Activated CD4-positive, alpha-beta memory T cell treated with anti-CD3 and anti-CD28 coated beads, Interleukin-2, amount 10 ng/mL, durations not matched to agents 7 days and 5 days (primary cell): Measurements from ENCODE around the gene EYS. TPM values are rescaled to one million over a fixed set of nuclear protein-coding genes. Genes with fewer than 3 reads are reported as not detected.
"Not testable (repeated sequence)": the region's sequence is repeated elsewhere in the genome, so short reads cannot be mapped to it uniquely, and the experiment has no call there.

Experiments used
- CTCF ChIA-PET: fragments of 350-600 bp; sonication (Branson Sonifier 250); formaldehyde crosslinking; loops from one replicate; lab custom pipeline; 2021; ENCODE audit warnings: antibody characterized with exemption, inconsistent platforms; lab: Charles Lee
- POLR2A ChIA-PET: fragments of 350-600 bp; sonication (Branson Sonifier 250); formaldehyde crosslinking; loops from one replicate; lab custom pipeline; 2021; ENCODE audit warnings: antibody characterized with exemption; lab: Charles Lee
- DNase-seq: peaks from one replicate; pipeline ENCODE4 v3.0.0-alpha.2; 2020
- H3K27ac Mint-ChIP-seq: one replicate; pipeline ENCODE4 v1.8.0; 2021; ENCODE audit warnings: mild to moderate bottlenecking, mixed read lengths
- H3K27me3 Mint-ChIP-seq: one replicate; pipeline ENCODE4 v1.8.0; 2021; ENCODE audit warnings: mixed read lengths
- H3K36me3 Mint-ChIP-seq: one replicate; pipeline ENCODE4 v1.8.0; 2021; ENCODE audit warnings: low read depth, mixed read lengths
- H3K4me1 Mint-ChIP-seq: one replicate; pipeline ENCODE4 v1.8.0; 2021; ENCODE audit warnings: mixed read lengths
- H3K4me3 Mint-ChIP-seq: one replicate; pipeline ENCODE4 v1.8.0; 2021; ENCODE audit warnings: mild to moderate bottlenecking, mixed read lengths
- H3K9me3 Mint-ChIP-seq: one replicate; pipeline ENCODE4 v1.8.0; 2021; ENCODE audit warnings: mixed read lengths
- total RNA-seq, 2 experiments: library from RNA; stranded (reverse); gene quantifications; one replicate each; pipeline ENCODE4 v1.2.3, GENCODE V29; 2021

The EYS gene
- total RNA-seq, 2 experiments from 2014 or later: not detected

DNA sequence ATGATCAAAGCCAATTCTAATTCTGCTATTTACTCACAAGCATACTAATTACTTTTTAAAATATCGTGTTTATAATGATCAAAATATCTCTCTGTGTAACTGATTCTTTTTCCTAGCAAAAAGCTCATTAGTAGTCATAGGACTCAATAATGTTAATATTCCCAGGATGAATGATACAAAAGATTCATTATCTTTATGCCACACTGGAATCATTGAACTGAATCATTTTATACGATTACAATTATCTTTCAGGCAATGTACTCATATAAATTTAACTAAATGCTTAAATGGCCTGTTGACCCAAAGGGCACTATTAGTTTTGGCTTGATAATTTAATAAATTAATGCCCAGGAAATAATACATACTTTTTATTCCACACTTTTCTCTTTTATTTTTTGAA is 96.3 kb downstream of the EYS start:
- no peaks in the 10 kb centered on the region for H3K36me3 Mint-ChIP-seq

DNA sequence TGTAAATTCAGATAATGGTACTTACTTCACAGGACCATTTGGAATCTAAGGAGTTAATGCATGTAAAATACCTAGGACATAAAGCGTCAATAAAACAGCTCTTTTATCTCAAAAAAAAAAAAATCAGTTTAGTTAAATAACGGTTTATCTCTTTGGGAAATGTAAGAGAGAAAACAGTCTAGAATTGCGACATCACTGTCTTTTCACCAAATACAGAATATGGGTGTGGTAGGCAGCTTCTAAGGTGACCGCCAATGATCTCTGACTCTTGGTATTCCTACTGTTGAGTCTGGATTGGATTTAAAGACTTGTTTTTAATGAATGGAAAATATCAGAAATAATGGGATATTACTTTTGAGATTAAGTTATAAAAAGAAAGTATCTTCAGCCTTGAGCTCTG is 111.5 kb downstream of the EYS start:
- peaks cover 4% of the 10 kb centered on the region for H3K9me3 Mint-ChIP-seq
- CTCF ChIA-PET: interaction anchor here (0.5 kb wide), 1 partner anchor 9 kb away, joined by 3 read pairs; no protein-coding TSS in a partner anchor
- no peak overlapping the region for H3K27ac Mint-ChIP-seq
- DNase-seq: no peak
- H3K36me3 Mint-ChIP-seq: no peaks in the 10 kb centered on the region
- no peaks in the 10 kb centered on the region for H3K4me1 Mint-ChIP-seq
- POLR2A ChIA-PET: no interaction called here
- no peaks in the 10 kb centered on the region for H3K27me3 Mint-ChIP-seq
- H3K4me3 Mint-ChIP-seq: no peak overlapping the region

More for the DNA sequence above, 96.3 kb downstream of the EYS start:
- ChIA-PET POLR2A (no interaction called here), CTCF (no interaction called here)
- Mint-ChIP-seq H3K4me1 (no peaks in the 10 kb centered on the region), H3K9me3 (no peaks in the 10 kb centered on the region), H3K27me3 (no peaks in the 10 kb centered on the region), H3K4me3 (no peak overlapping the region), H3K27ac (no peak overlapping the region)
- no peak for DNase-seq

GRCh38 chr6:65570340-65570739 is 136.7 kb downstream of the EYS start:
- no peak for DNase-seq
- ChIA-PET POLR2A (no interaction called here), CTCF (no interaction called here)
- no peaks in the 10 kb centered on the region for H3K36me3 Mint-ChIP-seq
- H3K4me3 Mint-ChIP-seq: no peak overlapping the region
- no peak overlapping the region for H3K27ac Mint-ChIP-seq
- no peaks in the 10 kb centered on the region for H3K4me1 Mint-ChIP-seq
- H3K27me3 Mint-ChIP-seq: no peaks in the 10 kb centered on the region
- peaks cover 10% of the 10 kb centered on the region for H3K9me3 Mint-ChIP-seq

- no peak overlapping the region for H3K27ac Mint-ChIP-seq
- ChIA-PET CTCF (no interaction called here), POLR2A (no interaction called here)
- H3K4me3 Mint-ChIP-seq: no peak overlapping the region
- no peaks in the 10 kb centered on the region for H3K36me3 Mint-ChIP-seq
- H3K9me3 Mint-ChIP-seq: peaks cover 10% of the 10 kb centered on the region
- no peaks in the 10 kb centered on the region for H3K27me3 Mint-ChIP-seq
- no peaks in the 10 kb centered on the region for H3K4me1 Mint-ChIP-seq
- no peak for DNase-seq
These were observed 137.5 kb downstream of the EYS start for GRCh38 chr6:65569505-65569904.

DNA sequence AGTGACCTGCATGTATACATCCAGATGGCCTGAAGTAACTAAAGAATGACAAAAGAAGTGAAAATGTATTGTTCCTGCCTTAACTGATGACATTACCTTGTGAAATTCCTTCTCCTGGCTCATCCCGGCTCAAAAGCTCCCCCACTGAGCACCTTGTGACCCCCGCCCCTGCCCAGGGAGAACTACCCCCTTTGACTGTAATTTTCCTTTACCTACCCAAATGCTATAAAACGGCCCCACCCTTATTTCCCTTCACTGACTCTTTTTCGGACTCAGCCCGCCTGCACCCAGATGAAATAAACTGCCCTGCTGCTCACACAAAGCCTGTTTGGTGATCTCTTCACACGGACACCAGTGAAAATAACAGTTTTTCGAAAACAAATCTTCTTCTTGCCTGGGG is 138.0 kb downstream of the EYS start:
- H3K36me3 Mint-ChIP-seq, H3K4me3 Mint-ChIP-seq, H3K27me3 Mint-ChIP-seq, DNase-seq, H3K4me1 Mint-ChIP-seq, H3K27ac Mint-ChIP-seq, H3K9me3 Mint-ChIP-seq, CTCF ChIA-PET, POLR2A ChIA-PET: not testable (repeated sequence)

DNA sequence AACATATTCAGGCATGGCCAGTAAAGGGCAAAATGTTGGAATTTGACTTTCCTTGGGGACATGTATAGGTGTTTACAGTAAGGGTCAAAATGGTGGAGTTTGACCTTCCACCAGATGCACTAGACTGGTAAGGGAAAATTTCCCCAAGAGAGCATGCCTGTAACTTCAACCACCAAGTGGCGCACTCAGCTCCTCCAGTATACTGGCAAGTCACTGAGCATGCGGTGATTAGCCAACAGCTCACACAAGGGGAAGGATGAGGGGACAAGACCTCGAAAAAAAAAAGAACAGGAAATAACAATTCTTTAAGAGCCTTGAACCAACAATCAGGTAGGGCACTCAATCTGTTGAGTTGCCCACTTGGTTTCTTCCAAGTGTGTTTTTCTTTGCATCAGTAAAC is 140.9 kb downstream of the EYS start:
- no peak for DNase-seq
- ChIA-PET POLR2A (no interaction called here), CTCF (no interaction called here)
- Mint-ChIP-seq H3K27ac (no peak overlapping the region), H3K27me3 (no peaks in the 10 kb centered on the region), H3K4me3 (no peak overlapping the region), H3K36me3 (no peaks in the 10 kb centered on the region), H3K9me3 (peaks cover 6% of the 10 kb centered on the region), H3K4me1 (no peaks in the 10 kb centered on the region)

- H3K27me3 Mint-ChIP-seq: no peaks in the 10 kb centered on the region
- H3K9me3 Mint-ChIP-seq: no peaks in the 10 kb centered on the region
- CTCF ChIA-PET: no interaction called here
- no peak overlapping the region for H3K27ac Mint-ChIP-seq
- H3K36me3 Mint-ChIP-seq: no peaks in the 10 kb centered on the region
- no peak overlapping the region for H3K4me3 Mint-ChIP-seq
- H3K4me1 Mint-ChIP-seq: no peaks in the 10 kb centered on the region
- DNase-seq: no peak
- POLR2A ChIA-PET: no interaction called here
These were observed 149.0 kb downstream of the EYS start for GRCh38 chr6:65558071-65558470.

GRCh38 chr6:65557224-65557623 is 149.8 kb downstream of the EYS start:
- H3K4me3 Mint-ChIP-seq: no peak overlapping the region
- CTCF ChIA-PET: no interaction called here
- H3K27me3 Mint-ChIP-seq: no peaks in the 10 kb centered on the region
- DNase-seq: no peak
- no peak overlapping the region for H3K27ac Mint-ChIP-seq
- H3K9me3 Mint-ChIP-seq: no peaks in the 10 kb centered on the region
- POLR2A ChIA-PET: no interaction called here
- H3K36me3 Mint-ChIP-seq: no peaks in the 10 kb centered on the region
- H3K4me1 Mint-ChIP-seq: no peaks in the 10 kb centered on the region

DNA sequence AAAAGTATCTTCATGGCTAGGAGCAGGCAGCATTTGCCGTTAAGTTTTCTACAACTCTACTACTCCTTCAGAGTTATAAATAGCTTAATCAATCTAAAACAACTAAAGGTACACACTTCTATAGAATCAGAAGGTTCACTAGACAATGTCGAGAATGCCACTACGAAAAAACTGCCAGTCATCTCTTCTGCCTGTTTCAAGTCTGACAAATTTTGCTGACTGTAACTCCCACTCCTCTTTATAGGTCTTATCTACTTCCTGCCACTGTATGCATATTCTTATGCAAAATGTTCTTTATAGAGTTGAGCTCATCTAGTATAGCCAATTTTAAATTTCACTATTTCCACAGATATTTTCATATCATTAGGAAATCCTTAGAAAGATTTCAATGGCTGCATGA is 160.1 kb downstream of the EYS start:
- Mint-ChIP-seq H3K27me3 (no peaks in the 10 kb centered on the region), H3K36me3 (no peaks in the 10 kb centered on the region), H3K27ac (no peak overlapping the region), H3K4me3 (no peak overlapping the region), H3K4me1 (no peaks in the 10 kb centered on the region), H3K9me3 (peaks cover 8% of the 10 kb centered on the region)
- ChIA-PET CTCF (no interaction called here), POLR2A (no interaction called here)
- no peak for DNase-seq

DNA sequence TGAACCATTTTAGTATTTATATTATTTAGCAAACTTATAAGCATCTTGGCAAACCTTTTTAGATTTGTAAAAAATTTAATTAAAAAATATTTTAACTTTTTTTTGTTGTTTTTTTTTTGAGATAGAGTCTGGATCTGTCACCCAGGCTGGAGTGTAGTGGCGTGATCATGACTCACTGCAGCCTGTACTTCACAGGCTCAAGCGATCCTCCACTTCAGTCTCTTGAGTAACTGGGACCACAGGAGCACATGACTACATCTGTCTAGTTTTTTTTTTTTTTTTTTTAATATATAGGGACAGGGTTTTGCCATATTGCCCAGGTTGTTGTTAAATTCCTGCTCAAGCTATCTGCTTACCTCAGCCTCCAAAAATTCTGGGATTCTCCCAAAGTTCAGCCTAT is 161.1 kb downstream of the EYS start:
- ChIA-PET CTCF (no interaction called here), POLR2A (interaction anchor here (0.6 kb wide), 1 partner anchor 1953 kb away, joined by 4 read pairs; no protein-coding TSS in a partner anchor)
- H3K9me3 Mint-ChIP-seq: peaks cover 8% of the 10 kb centered on the region
- no peak overlapping the region for H3K27ac Mint-ChIP-seq
- no peak for DNase-seq
- H3K27me3 Mint-ChIP-seq: no peaks in the 10 kb centered on the region
- H3K4me3 Mint-ChIP-seq: no peak overlapping the region
- H3K4me1 Mint-ChIP-seq: no peaks in the 10 kb centered on the region
- H3K36me3 Mint-ChIP-seq: no peaks in the 10 kb centered on the region

DNA sequence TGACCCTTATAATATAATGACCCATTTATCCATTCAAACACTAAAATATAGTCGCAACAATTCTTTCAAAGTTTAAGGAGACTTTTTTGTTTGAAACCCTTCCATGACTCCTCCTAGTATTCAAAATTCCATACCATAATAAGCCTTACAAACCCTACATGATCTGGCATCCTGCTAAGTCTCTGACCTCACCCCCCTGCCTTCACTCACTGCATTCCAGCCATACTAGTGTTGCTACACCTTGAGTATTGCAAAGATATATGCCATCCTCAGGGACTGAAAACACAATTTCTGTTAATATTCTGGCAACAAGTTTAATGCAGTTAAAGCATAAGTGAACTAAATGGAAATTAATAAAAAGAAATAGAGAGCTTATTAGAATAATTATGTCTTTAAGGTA is 168.4 kb downstream of the EYS start:
- Mint-ChIP-seq H3K9me3 (peaks cover 2% of the 10 kb centered on the region), H3K4me3 (no peak overlapping the region), H3K27me3 (no peaks in the 10 kb centered on the region), H3K36me3 (no peaks in the 10 kb centered on the region), H3K27ac (no peak overlapping the region), H3K4me1 (no peaks in the 10 kb centered on the region)
- DNase-seq: no peak
- CTCF ChIA-PET: no interaction called here
- POLR2A ChIA-PET: no interaction called here

DNA sequence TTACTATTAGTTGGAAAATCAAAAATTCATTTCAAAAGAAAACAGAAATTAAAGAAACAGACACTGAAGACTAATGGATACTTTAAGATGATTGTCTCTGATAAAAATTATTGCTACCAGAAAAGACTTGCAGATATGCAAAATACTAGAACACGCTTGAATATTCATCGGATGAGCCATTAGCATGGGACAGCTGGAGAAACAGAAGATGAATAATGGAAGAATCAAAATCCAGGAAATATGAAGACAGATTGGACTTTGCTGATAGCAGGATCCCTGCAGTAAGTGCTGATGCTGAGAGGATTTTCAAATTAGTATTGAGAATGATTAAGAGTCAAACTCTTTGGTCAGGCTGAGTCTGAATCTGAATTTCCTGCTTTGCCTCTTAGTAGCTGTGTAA is 169.4 kb downstream of the EYS start:
- Mint-ChIP-seq H3K4me3 (no peak overlapping the region), H3K9me3 (peaks cover 3% of the 10 kb centered on the region), H3K36me3 (no peaks in the 10 kb centered on the region), H3K27ac (no peak overlapping the region), H3K4me1 (no peaks in the 10 kb centered on the region), H3K27me3 (no peaks in the 10 kb centered on the region)
- CTCF ChIA-PET: no interaction called here
- POLR2A ChIA-PET: no interaction called here
- DNase-seq: no peak

DNA sequence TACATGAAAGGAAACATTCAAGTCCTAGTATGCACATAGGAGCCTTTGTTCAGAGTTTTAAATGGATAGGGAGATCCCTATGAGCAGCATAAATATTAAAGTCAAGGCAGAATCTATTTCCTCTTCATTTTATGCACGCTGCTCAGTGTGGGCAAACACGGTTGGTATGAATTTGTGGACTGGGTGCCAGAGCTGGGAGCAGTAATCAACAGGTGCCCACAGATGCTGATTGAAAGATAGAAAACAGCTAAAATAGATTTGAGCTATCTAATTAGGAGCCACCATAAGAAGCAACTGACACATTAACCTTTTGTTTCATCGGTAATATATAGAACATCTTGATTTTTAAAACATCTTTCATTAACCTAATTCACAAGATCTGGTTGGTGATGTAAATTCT is 175.5 kb downstream of the EYS start:
- H3K4me1 Mint-ChIP-seq: no peaks in the 10 kb centered on the region
- no peaks in the 10 kb centered on the region for H3K36me3 Mint-ChIP-seq
- ChIA-PET CTCF (no interaction called here), POLR2A (no interaction called here)
- no peak for DNase-seq
- no peaks in the 10 kb centered on the region for H3K27me3 Mint-ChIP-seq
- no peak overlapping the region for H3K27ac Mint-ChIP-seq
- no peak overlapping the region for H3K4me3 Mint-ChIP-seq
- peaks cover 3% of the 10 kb centered on the region for H3K9me3 Mint-ChIP-seq

- Mint-ChIP-seq H3K27ac (no peak overlapping the region), H3K4me1 (no peaks in the 10 kb centered on the region), H3K4me3 (no peak overlapping the region), H3K9me3 (no peaks in the 10 kb centered on the region), H3K36me3 (no peaks in the 10 kb centered on the region), H3K27me3 (no peaks in the 10 kb centered on the region)
- ChIA-PET POLR2A (no interaction called here), CTCF (no interaction called here)
- no peak for DNase-seq
These were observed 182.8 kb downstream of the EYS start for GRCh38 chr6:65524232-65524631.

DNA sequence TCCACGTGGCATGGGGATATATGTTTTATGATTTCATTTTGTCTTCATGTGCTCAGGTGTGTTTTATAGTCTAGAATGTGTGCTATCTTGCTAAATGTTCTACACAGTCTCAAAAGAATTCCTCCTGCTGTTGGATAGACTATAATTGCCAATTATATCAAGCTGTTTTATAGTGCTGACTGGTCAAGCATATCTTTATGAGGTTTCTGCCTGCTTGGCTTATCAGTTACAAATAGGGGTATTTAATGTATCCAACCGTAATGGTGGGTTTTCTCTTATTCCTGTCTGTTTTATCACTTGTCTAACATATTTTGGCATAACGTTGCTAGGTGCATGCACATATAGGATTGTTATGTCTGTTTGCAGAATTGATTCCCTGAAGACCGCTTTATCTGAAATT is 201.3 kb downstream of the EYS start:
- H3K27me3 Mint-ChIP-seq: no peaks in the 10 kb centered on the region
- H3K4me1 Mint-ChIP-seq: no peaks in the 10 kb centered on the region
- ChIA-PET CTCF (no interaction called here), POLR2A (no interaction called here)
- H3K36me3 Mint-ChIP-seq: no peaks in the 10 kb centered on the region
- no peak for DNase-seq
- H3K27ac Mint-ChIP-seq: no peak overlapping the region
- H3K9me3 Mint-ChIP-seq: peaks cover 7% of the 10 kb centered on the region
- H3K4me3 Mint-ChIP-seq: no peak overlapping the region
